Mesendoderm (in vitro differentiated cells): ENCODE results near the gene RTKN.
A peak's percentile ranks its signal among the peaks of the same experiment; 100 is the strongest.
"Not testable (repeated sequence)": the region's sequence is repeated elsewhere in the genome, so short reads cannot be mapped to it uniquely, and the experiment has no call there.

Experiments used
- DNase-seq: peaks from one replicate; pipeline ENCODE4 v3.0.0; 2013
- H2AK5ac ChIP-seq: 2 replicates; pipeline ENCODE4 v1.6.1; 2013; ENCODE audit warnings: low read length, inconsistent platforms
- H2BK120ac ChIP-seq: 2 replicates; pipeline ENCODE4 v1.6.1; 2013; ENCODE audit warnings: low read depth, mild to moderate bottlenecking, low read length, moderate library complexity, mixed read lengths
- H2BK15ac ChIP-seq: replicated peaks from 2 replicates; pipeline ENCODE4 v1.6.1; 2013; ENCODE audit warnings: low read depth, mild to moderate bottlenecking, moderate library complexity
- H2BK5ac ChIP-seq: 2 replicates; pipeline ENCODE4 v1.6.1; 2013; ENCODE audit warnings: low read length, inconsistent platforms
- H3K18ac ChIP-seq: 2 replicates; pipeline ENCODE4 v1.6.1; 2013; ENCODE audit warnings: mild to moderate bottlenecking, low read length, mixed read lengths
- H3K23ac ChIP-seq: one replicate; pipeline ENCODE4 v1.6.1; 2013; ENCODE audit warnings: low read length
- H3K27ac ChIP-seq: 2 replicates; pipeline ENCODE4 v1.5.1; 2013; ENCODE audit warnings: low read depth, mild to moderate bottlenecking, inconsistent platforms, low read length, moderate library complexity
- H3K27me3 ChIP-seq: 2 replicates; pipeline ENCODE4 v1.6.1; 2013; ENCODE audit warnings: low read length, control low read depth, mild to moderate bottlenecking, inconsistent platforms; ENCODE audit not compliant: insufficient read depth, poor library complexity
- H3K36me3 ChIP-seq: 2 replicates; pipeline ENCODE4 v1.6.1; 2013; ENCODE audit warnings: low read length, inconsistent platforms; ENCODE audit not compliant: control insufficient read depth, insufficient read depth
- H3K4ac ChIP-seq: one replicate; pipeline ENCODE4 v1.6.1; 2013; ENCODE audit warnings: low read depth, mild to moderate bottlenecking, low read length, moderate library complexity
- H3K4me1 ChIP-seq: 2 replicates; pipeline ENCODE4 v1.6.1; 2013; ENCODE audit warnings: low read depth, low read length, inconsistent platforms; ENCODE audit not compliant: control insufficient read depth
- H3K4me2 ChIP-seq: 2 replicates; pipeline ENCODE4 v1.6.1; 2013; ENCODE audit warnings: low read length
- H3K4me3 ChIP-seq: 2 replicates; pipeline ENCODE4 v1.5.1; 2013; ENCODE audit warnings: mild to moderate bottlenecking, low read length
- H3K56ac ChIP-seq: one replicate; pipeline ENCODE4 v1.6.1; 2013; ENCODE audit warnings: low read length
- H3K79me1 ChIP-seq: 2 replicates; pipeline ENCODE4 v1.6.1; 2013; ENCODE audit warnings: low read length, inconsistent platforms
- H3K79me2 ChIP-seq: 2 replicates; pipeline ENCODE4 v1.6.1; 2013; ENCODE audit warnings: mild to moderate bottlenecking, low read length; ENCODE audit not compliant: control insufficient read depth, insufficient read depth
- H3K9ac ChIP-seq: 2 replicates; pipeline ENCODE4 v1.6.1; 2013; ENCODE audit warnings: low read length, inconsistent platforms
- H4K5ac ChIP-seq: one replicate; pipeline ENCODE4 v1.6.1; 2013; ENCODE audit warnings: low read length
- H4K8ac ChIP-seq: one replicate; pipeline ENCODE4 v1.6.1; 2013; ENCODE audit warnings: low read depth, mild to moderate bottlenecking, control low read depth, low read length, moderate library complexity
- WGBS: extraction: QIAGEN DNeasy Blood & Tissue Kit; methylation state at CpG from one replicate; pipeline ENCODE4 v1.1.7; 2013; ENCODE audit warnings: low lambda C conversion rate, missing lambda C conversion rate; ENCODE audit not compliant: insufficient coverage; ENCODE audit errors: extremely low coverage; 5-methylcytosine and 5-hydroxymethylcytosine counted together

The RTKN gene

DNA sequence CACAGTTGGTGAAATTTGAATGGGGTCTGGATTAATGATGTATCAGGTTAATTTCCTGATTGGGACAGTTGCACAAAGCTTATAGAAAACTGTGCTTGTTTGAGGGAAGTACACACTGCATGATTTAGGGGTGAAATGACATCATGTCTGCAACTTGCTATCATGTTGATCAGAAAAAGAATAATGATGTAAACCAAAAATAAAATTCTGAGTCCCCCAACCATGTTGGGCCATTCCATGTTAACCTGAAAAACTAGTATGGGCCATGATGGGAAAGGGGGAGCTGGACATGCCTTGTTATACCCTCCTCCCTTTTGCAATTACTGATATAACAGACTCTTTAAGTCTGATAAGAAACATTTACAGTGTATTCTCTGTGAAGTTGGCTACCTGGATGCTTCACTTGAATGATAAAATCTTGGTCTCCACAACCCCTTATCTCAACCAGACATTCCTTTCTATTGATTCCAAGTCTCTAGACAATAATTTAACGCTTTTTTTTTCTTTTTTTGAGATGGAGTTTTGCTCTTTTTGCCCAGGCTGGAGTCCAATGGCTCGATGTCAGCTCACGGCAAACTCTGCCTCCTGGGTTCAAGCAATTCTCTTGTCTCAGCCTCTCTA is 8.9 kb upstream of the RTKN start:
- Histone ChIP-seq H3K4me3 (no peak overlapping the region), H3K4me1 (peaks cover 2% of the 10 kb centered on the region), H2BK15ac (no peak overlapping the region), H4K5ac (no peak overlapping the region), H2BK5ac (no peak overlapping the region), H3K23ac (no peak overlapping the region), H2AK5ac (no peak overlapping the region), H3K4ac (no peak overlapping the region), H3K79me2 (peaks cover 2% of the 10 kb centered on the region), H3K18ac (no peak overlapping the region), H3K56ac (no peak overlapping the region), H4K8ac (no peak overlapping the region), H3K27ac (no peak overlapping the region), H3K79me1 (peaks cover 3% of the 10 kb centered on the region), H3K4me2 (no peak overlapping the region), H3K36me3 (no peaks in the 10 kb centered on the region), H3K27me3 (no peaks in the 10 kb centered on the region), H2BK120ac (no peak overlapping the region), H3K9ac (no peak overlapping the region)
- WGBS, result no CpG with 5 or more reads among the region's 3 CpGs
- DNase-seq, result no peak

DNA sequence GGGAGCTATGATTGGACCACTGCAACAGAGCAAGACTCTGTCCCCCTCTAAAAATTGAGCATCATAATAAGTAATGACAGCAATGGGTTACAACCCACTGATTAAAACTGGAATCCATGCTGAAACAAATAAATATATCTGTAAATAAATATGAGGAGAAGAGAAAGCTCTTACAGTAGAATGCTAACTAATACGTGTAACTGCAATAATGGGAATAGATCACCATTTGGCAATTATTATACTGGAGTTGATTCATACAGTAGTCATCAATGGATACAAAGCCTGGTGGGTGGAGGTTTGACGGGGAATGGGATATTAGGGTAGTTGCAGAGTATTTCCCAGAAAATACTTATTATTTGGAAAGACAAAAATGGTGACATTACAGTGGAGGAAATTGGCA is 7.0 kb upstream of the RTKN start:
- no CpG with 5 or more reads among the region's 2 CpGs for WGBS

DNA sequence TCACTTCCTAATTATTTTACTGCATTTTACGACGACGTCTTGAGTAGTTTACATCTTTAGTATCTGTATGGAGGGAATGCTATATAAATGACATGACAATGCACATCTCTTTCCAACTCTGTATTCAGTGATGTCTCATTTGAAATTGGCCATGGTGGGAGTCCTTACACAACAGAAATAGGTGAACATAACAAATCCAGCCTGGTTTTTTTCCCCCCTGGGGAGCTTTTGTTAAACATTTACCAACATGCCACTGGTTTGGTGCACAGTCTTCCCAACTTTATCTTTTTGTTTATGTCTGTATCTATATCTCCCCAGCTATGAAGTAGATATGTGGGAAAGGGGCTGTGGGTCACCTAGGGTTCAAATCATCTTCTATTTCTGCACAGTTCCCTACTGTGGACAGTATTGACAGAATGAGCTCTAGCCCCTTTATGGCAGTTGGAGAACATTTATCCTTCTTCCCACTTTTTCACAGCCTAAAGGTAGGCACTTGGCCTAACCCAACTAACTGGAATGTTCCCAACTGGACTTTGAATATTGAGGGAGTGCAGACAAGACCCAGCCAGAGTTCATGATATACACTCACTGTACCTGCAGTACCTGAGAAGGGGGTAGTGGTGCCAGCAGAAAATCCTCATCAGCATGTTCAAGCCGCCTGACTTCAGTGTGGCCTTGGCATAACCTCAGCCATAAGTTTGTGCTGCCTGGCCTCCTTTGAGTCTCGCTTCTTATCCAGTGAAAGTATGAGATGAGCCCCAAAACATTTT is 5.7 kb upstream of the RTKN start:
- no peak overlapping the region for H3K4ac ChIP-seq
- no peak overlapping the region for H2BK5ac ChIP-seq
- no peak overlapping the region for H3K56ac ChIP-seq
- H3K23ac ChIP-seq, result no peak overlapping the region
- H3K79me1 ChIP-seq, result no peaks in the 10 kb centered on the region
- H3K9ac ChIP-seq, result no peak overlapping the region
- H3K27ac ChIP-seq, result no peak overlapping the region
- H3K36me3 ChIP-seq, result no peaks in the 10 kb centered on the region
- no peak overlapping the region for H3K4me3 ChIP-seq
- no peak overlapping the region for H4K5ac ChIP-seq
- no CpG with 5 or more reads among the region's 5 CpGs for WGBS
- no peak overlapping the region for H2BK15ac ChIP-seq
- H3K27me3 ChIP-seq, result no peaks in the 10 kb centered on the region
- H2AK5ac ChIP-seq, result no peak overlapping the region
- H3K18ac ChIP-seq, result no peak overlapping the region
- H4K8ac ChIP-seq, result no peak overlapping the region
- H3K4me1 ChIP-seq, result no peaks in the 10 kb centered on the region
- no peak overlapping the region for H2BK120ac ChIP-seq
- DNase-seq, result no peak
- no peaks in the 10 kb centered on the region for H3K79me2 ChIP-seq
- H3K4me2 ChIP-seq, result no peak overlapping the region

More for the DNA sequence above, 7.0 kb upstream of the RTKN start:
- no peak for DNase-seq
- Histone ChIP-seq H4K8ac (no peak overlapping the region), H3K4me3 (no peak overlapping the region), H3K27ac (no peak overlapping the region), H3K9ac (no peak overlapping the region), H3K79me2 (no peaks in the 10 kb centered on the region), H2BK120ac (no peak overlapping the region), H4K5ac (no peak overlapping the region), H3K23ac (no peak overlapping the region), H3K56ac (no peak overlapping the region), H3K79me1 (no peaks in the 10 kb centered on the region), H3K27me3 (no peaks in the 10 kb centered on the region), H2AK5ac (no peak overlapping the region), H2BK15ac (no peak overlapping the region), H3K4me2 (no peak overlapping the region), H3K4me1 (no peaks in the 10 kb centered on the region), H3K18ac (no peak overlapping the region), H2BK5ac (no peak overlapping the region), H3K36me3 (no peaks in the 10 kb centered on the region), H3K4ac (no peak overlapping the region)

DNA sequence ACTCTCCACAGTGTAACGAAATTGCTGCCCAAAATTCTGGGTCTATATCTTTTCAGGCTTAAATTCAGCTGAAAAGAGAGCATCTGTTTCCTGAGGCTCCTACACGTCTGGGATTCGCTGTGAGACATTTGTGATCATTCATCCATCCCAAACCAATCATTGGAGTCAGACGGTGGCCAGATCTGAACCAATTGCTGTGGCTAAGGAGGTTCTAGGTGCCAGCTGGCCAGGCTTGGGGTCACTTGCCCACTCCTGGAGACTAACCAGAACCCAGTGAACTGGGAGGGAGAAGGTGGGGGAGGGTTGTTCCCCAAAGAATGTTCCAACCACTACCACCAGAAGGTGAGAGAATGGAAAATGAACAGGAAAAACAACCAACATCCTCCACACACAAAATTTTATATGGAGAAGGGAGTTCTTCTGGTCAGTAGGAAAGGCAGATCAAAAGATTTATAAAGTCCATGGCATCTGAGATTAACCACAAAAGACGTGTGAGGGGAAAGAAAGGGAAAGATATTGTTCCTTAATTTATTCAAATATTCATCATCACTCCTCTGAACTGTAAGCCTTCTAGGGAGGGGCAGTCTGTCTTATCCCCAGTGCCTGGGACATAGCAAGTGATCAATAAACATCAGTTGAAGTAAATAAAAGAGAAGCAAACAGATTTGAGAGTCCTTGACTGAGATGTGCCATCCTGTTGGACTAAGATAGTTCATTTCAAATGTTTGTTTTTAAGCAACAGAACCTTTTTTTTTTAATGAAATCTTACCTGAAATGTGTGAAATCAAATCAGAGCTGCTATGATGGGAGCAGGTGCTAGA is 3.0 kb upstream of the RTKN start:
- Histone ChIP-seq H3K18ac (no peak overlapping the region), H3K4me2 (no peak overlapping the region), H3K36me3 (no peaks in the 10 kb centered on the region), H2BK120ac (no peak overlapping the region), H4K5ac (no peak overlapping the region), H3K27me3 (no peaks in the 10 kb centered on the region), H2AK5ac (no peak overlapping the region), H3K4me1 (peaks cover under 1% of the 10 kb centered on the region), H3K27ac (no peak overlapping the region), H3K23ac (no peak overlapping the region), H3K79me1 (peaks cover 4% of the 10 kb centered on the region), H3K79me2 (peaks cover 10% of the 10 kb centered on the region), H3K56ac (no peak overlapping the region), H4K8ac (no peak overlapping the region), H3K4me3 (no peak overlapping the region), H2BK5ac (no peak overlapping the region), H3K9ac (no peak overlapping the region), H2BK15ac (no peak overlapping the region), H3K4ac (no peak overlapping the region)
- no CpG with 5 or more reads among the region's 5 CpGs for WGBS
- no peak for DNase-seq

DNA sequence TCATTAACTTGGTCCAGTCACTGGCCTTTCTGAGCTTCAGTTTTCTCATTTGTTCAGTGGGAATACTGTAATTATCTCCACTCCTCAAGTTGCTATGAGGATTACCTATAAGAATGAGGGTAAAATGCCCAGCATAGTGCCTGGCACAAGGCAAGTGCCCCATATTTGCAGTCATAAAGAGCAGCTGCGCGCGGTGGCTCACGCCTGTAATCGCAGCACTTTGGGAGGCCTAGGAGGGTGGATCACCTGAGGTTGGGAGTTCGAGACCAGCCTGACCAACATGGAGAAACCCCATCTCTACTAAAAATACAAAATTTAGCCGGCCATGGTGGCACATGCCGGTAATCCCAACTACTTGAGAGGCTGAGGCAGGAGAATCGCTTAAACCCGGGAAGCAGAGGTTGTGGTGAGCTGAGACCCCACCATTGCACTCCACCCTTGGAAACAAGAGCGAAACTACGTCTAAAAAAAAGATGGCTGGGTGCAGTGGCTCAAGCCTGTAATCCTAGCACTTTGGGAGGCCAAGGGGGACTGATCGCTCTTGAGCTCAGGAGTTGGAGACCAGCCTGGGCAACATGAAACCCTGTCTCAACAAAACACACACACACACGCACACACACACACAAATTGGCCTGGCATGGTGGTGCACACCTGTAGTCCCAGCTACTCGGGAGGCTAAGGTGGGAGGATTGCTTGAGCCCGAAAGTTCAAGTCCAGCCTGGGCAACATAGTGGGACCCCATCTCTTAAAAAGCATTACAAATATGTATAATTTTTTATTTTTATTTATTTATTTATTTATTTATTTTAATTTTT is 953 bp upstream of the RTKN start:
- H3K27ac ChIP-seq, result peak overlapping the region; percentile 88
- not testable (repeated sequence) for H4K5ac ChIP-seq, H4K8ac ChIP-seq, H2AK5ac ChIP-seq, H3K23ac ChIP-seq, H2BK5ac ChIP-seq, H3K18ac ChIP-seq, DNase-seq, H3K27me3 ChIP-seq, H3K4me3 ChIP-seq, H3K4ac ChIP-seq, H2BK120ac ChIP-seq, H3K36me3 ChIP-seq, H2BK15ac ChIP-seq
- H3K79me1 ChIP-seq, result peaks cover 20% of the 10 kb centered on the region
- no CpG with 5 or more reads among the region's 16 CpGs for WGBS
- peak overlapping the region; percentile 15 for H3K56ac ChIP-seq
- H3K79me2 ChIP-seq, result peaks cover 30% of the 10 kb centered on the region
- peak overlapping the region; percentile 3 for H3K4me2 ChIP-seq
- H3K9ac ChIP-seq, result peak overlapping the region; percentile 96
- H3K4me1 ChIP-seq, result peaks cover 12% of the 10 kb centered on the region
